ENCODE measurements around the gene EVPL.

Gene EVPL

DNA sequence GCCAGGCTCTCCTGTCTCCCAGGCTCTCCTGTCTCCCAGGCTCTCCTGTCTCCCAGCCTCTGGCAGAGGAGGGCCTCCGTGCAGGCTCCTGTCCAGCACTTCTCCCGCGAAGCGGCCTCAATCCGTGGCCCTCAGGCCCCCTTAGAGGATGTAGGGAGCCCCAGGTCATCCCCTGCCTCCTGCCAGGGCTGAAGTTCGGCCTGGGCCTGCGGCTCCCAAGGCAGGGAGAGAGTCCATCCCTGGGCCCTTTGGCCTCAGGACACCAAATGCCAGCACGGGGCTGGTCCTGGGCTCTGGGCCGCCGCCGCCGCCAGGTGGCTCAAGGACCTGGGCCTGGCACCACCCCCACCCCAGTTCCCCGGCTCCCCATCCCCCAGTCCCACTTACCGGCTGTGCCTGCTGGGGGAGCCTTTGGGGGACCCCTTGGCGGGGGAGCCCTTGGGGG is 370 bp downstream of the EVPL start:
- no peaks in the 10 kb centered on the region for H3K4me1 ChIP-seq (ENCODE audit: control insufficient read depth, insufficient read depth, low read length, poor library complexity, severe bottlenecking)
- H3K27ac ChIP-seq (ENCODE audit: low read depth, low read length, severe bottlenecking), result no peak overlapping the region
- 87 to 97% methylated on average over 4 to 8 of the region's 15 CpGs for WGBS, 2 experiments (ENCODE audit: insufficient coverage in 2 of 2)
- no peak overlapping the region for H3K4me3 ChIP-seq (ENCODE audit: extremely low read depth, insufficient read depth, low read length, poor library complexity, severe bottlenecking)
- no peaks in the 10 kb centered on the region for H3K9me3 ChIP-seq (ENCODE audit: control insufficient read depth, low read length)
- no peaks in the 10 kb centered on the region for H3K36me3 ChIP-seq (ENCODE audit: control insufficient read depth, insufficient read depth, low read length)

- Histone ChIP-seq H3K4me1 (ENCODE audit: control insufficient read depth, insufficient read depth, low read length, poor library complexity, severe bottlenecking) (no peaks in the 10 kb centered on the region), H3K36me3 (ENCODE audit: control insufficient read depth, insufficient read depth, low read length) (no peaks in the 10 kb centered on the region), H3K27ac (ENCODE audit: low read depth, low read length, severe bottlenecking) (no peak overlapping the region), H3K9me3 (ENCODE audit: control insufficient read depth, low read length) (no peaks in the 10 kb centered on the region), H3K4me3 (ENCODE audit: extremely low read depth, insufficient read depth, low read length, poor library complexity, severe bottlenecking) (no peak overlapping the region)
- WGBS, 2 experiments (ENCODE audit: insufficient coverage in 2 of 2), result 90 to 94% methylated on average over 11 to 12 of the region's 12 CpGs
Measured at GRCh38 chr17:76025294-76025693, 1.8 kb downstream of the EVPL start.

- no peaks in the 10 kb centered on the region for H3K36me3 ChIP-seq (ENCODE audit: control insufficient read depth, insufficient read depth, low read length)
- WGBS, 2 experiments (ENCODE audit: insufficient coverage in 2 of 2), result 92 to 93% methylated on average over 4 to 5 of the region's 9 CpGs
- no peaks in the 10 kb centered on the region for H3K9me3 ChIP-seq (ENCODE audit: control insufficient read depth, low read length)
- no peak overlapping the region for H3K27ac ChIP-seq (ENCODE audit: low read depth, low read length, severe bottlenecking)
- H3K4me1 ChIP-seq (ENCODE audit: control insufficient read depth, insufficient read depth, low read length, poor library complexity, severe bottlenecking), result no peaks in the 10 kb centered on the region
- no peak overlapping the region for H3K4me3 ChIP-seq (ENCODE audit: extremely low read depth, insufficient read depth, low read length, poor library complexity, severe bottlenecking)
Measured at GRCh38 chr17:76024353-76024752, 2.8 kb downstream of the EVPL start.

GRCh38 chr17:76023900-76024237 is 3.2 kb downstream of the EVPL start:
- H3K27ac ChIP-seq (ENCODE audit: low read depth, low read length, severe bottlenecking), result no peak overlapping the region
- no peaks in the 10 kb centered on the region for H3K9me3 ChIP-seq (ENCODE audit: control insufficient read depth, low read length)
- H3K4me1 ChIP-seq (ENCODE audit: control insufficient read depth, insufficient read depth, low read length, poor library complexity, severe bottlenecking), result no peaks in the 10 kb centered on the region
- WGBS, 2 experiments (ENCODE audit: insufficient coverage in 2 of 2), result 95% methylated on average over 3 to 4 of the region's 9 CpGs
- H3K4me3 ChIP-seq (ENCODE audit: extremely low read depth, insufficient read depth, low read length, poor library complexity, severe bottlenecking), result no peak overlapping the region
- no peaks in the 10 kb centered on the region for H3K36me3 ChIP-seq (ENCODE audit: control insufficient read depth, insufficient read depth, low read length)

DNA sequence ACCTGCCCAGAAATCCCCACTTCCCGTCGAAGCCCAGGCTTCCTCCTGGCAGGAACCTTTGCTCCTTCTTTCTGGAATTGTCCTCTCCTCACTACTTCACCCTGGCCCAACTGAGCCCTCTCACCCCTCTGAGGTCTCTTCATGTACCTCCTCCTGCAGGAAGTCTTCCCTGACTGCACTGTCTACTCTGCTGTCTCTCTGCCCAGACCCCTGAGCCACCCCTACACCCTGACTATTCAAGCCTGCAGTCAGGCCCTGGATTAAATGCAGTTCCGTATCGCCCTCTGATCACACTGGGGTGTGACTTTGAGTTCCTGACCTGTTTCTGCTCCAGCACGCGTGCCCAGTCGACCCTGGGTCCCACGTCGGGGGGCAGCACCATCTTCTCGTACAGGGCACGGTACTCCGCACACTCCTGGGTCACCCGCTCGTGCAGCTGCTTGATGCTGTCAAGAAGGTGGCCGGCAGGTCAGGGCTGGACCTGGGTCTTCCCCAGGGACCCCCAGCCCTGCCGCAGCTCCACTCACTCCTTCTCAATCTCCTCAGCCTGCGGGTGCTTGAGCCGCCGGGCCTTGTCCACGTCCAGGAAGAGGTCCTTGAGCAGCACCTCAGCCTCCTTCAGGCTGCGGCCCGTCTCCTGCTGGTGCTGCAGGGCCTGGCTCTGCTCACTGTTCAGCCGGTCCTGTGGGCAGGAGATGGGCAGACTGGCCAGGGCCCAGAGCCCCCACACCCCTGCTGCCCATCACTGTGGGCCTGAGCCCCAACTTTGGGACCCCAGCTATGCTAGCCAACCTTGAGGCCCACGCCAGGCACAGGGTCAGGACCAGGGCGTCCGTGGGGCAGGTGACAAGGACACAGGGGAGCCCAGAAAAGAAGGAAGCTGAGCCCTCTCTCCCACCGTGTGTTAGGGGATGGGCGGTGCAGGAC is 3.9 kb downstream of the EVPL start:
- Histone ChIP-seq H3K27ac (ENCODE audit: low read depth, low read length, severe bottlenecking) (no peak overlapping the region), H3K9me3 (ENCODE audit: control insufficient read depth, low read length) (no peaks in the 10 kb centered on the region), H3K36me3 (ENCODE audit: control insufficient read depth, insufficient read depth, low read length) (no peaks in the 10 kb centered on the region), H3K4me1 (ENCODE audit: control insufficient read depth, insufficient read depth, low read length, poor library complexity, severe bottlenecking) (no peaks in the 10 kb centered on the region), H3K4me3 (ENCODE audit: extremely low read depth, insufficient read depth, low read length, poor library complexity, severe bottlenecking) (no peak overlapping the region)
- WGBS, 2 experiments (ENCODE audit: insufficient coverage in 2 of 2), result 92 to 97% methylated on average over 15 to 26 of the region's 28 CpGs

GRCh38 chr17:76022285-76022684 is 4.8 kb downstream of the EVPL start:
- 90% methylated on average over 23 to 24 of the region's 24 CpGs for WGBS, 2 experiments (ENCODE audit: insufficient coverage in 2 of 2)
- Histone ChIP-seq H3K4me3 (ENCODE audit: extremely low read depth, insufficient read depth, low read length, poor library complexity, severe bottlenecking) (no peak overlapping the region), H3K36me3 (ENCODE audit: control insufficient read depth, insufficient read depth, low read length) (no peaks in the 10 kb centered on the region), H3K9me3 (ENCODE audit: control insufficient read depth, low read length) (no peaks in the 10 kb centered on the region), H3K27ac (ENCODE audit: low read depth, low read length, severe bottlenecking) (no peak overlapping the region), H3K4me1 (ENCODE audit: control insufficient read depth, insufficient read depth, low read length, poor library complexity, severe bottlenecking) (no peaks in the 10 kb centered on the region)

GRCh38 chr17:76019833-76020467 is 7.2 kb downstream of the EVPL start:
- Histone ChIP-seq H3K27ac (ENCODE audit: low read depth, low read length, severe bottlenecking) (no peak overlapping the region), H3K9me3 (ENCODE audit: control insufficient read depth, low read length) (no peaks in the 10 kb centered on the region), H3K4me3 (ENCODE audit: extremely low read depth, insufficient read depth, low read length, poor library complexity, severe bottlenecking) (no peak overlapping the region), H3K4me1 (ENCODE audit: control insufficient read depth, insufficient read depth, low read length, poor library complexity, severe bottlenecking) (no peaks in the 10 kb centered on the region), H3K36me3 (ENCODE audit: control insufficient read depth, insufficient read depth, low read length) (no peaks in the 10 kb centered on the region)
- WGBS, 2 experiments (ENCODE audit: insufficient coverage in 2 of 2), result 96 to 98% methylated on average over 3 to 6 of the region's 6 CpGs

DNA sequence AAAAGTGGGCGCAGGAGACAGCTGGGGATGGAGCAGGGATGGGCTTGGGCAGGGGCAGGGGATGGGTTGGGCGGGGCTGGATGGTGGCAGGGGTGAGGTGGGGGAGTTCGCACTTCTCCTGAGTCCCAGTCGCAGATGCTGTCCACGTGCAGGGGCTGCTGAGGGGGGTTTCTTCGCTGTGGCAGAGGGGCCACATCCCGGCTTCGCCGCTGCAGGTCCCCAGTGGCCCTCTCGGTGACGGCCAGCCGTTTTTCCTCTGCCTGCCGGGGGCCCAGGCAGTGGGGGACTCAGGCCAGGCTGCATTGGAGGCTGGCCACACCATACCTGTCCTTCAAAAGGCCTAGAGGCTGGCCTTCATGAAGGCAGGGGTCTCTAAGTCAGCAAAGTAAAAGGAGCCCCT is 8.3 kb downstream of the EVPL start:
- Histone ChIP-seq H3K4me1 (ENCODE audit: control insufficient read depth, insufficient read depth, low read length, poor library complexity, severe bottlenecking) (peaks cover 3% of the 10 kb centered on the region), H3K9me3 (ENCODE audit: control insufficient read depth, low read length) (no peaks in the 10 kb centered on the region), H3K4me3 (ENCODE audit: extremely low read depth, insufficient read depth, low read length, poor library complexity, severe bottlenecking) (no peak overlapping the region), H3K27ac (ENCODE audit: low read depth, low read length, severe bottlenecking) (no peak overlapping the region), H3K36me3 (ENCODE audit: control insufficient read depth, insufficient read depth, low read length) (no peaks in the 10 kb centered on the region)
- WGBS, 2 experiments (ENCODE audit: insufficient coverage in 2 of 2), result 84 to 93% methylated on average over 9 to 12 of the region's 13 CpGs

- no peaks in the 10 kb centered on the region for H3K9me3 ChIP-seq (ENCODE audit: control insufficient read depth, low read length)
- no peak overlapping the region for H3K4me3 ChIP-seq (ENCODE audit: extremely low read depth, insufficient read depth, low read length, poor library complexity, severe bottlenecking)
- H3K36me3 ChIP-seq (ENCODE audit: control insufficient read depth, insufficient read depth, low read length), result no peaks in the 10 kb centered on the region
- H3K27ac ChIP-seq (ENCODE audit: low read depth, low read length, severe bottlenecking), result no peak overlapping the region
- WGBS, 2 experiments (ENCODE audit: insufficient coverage in 2 of 2), result 90 to 98% methylated on average over 6 to 9 of the region's 11 CpGs
- peaks cover 8% of the 10 kb centered on the region for H3K4me1 ChIP-seq (ENCODE audit: control insufficient read depth, insufficient read depth, low read length, poor library complexity, severe bottlenecking)
Measured at GRCh38 chr17:76018340-76018680, 8.8 kb downstream of the EVPL start.

- no peak overlapping the region for H3K27ac ChIP-seq (ENCODE audit: low read depth, low read length, severe bottlenecking)
- H3K9me3 ChIP-seq (ENCODE audit: control insufficient read depth, low read length), result no peaks in the 10 kb centered on the region
- no peak overlapping the region for H3K4me3 ChIP-seq (ENCODE audit: extremely low read depth, insufficient read depth, low read length, poor library complexity, severe bottlenecking)
- 92 to 96% methylated on average over 16 to 17 of the region's 21 CpGs for WGBS, 2 experiments (ENCODE audit: insufficient coverage in 2 of 2)
- H3K36me3 ChIP-seq (ENCODE audit: control insufficient read depth, insufficient read depth, low read length), result no peaks in the 10 kb centered on the region
- H3K4me1 ChIP-seq (ENCODE audit: control insufficient read depth, insufficient read depth, low read length, poor library complexity, severe bottlenecking), result peaks cover 10% of the 10 kb centered on the region
Measured at GRCh38 chr17:76017481-76018339, 9.4 kb downstream of the EVPL start.

Data from mesodermal cell (in vitro differentiated cells).